OCI-LY7 (cell line): Measurements from ENCODE around the gene SCNN1B. TPM values are rescaled to one million over a fixed set of nuclear protein-coding genes. Genes with fewer than 3 reads are reported as not detected.
A peak's percentile ranks its signal among the peaks of the same experiment; 100 is the strongest.
"Not testable (repeated sequence)": the region's sequence is repeated elsewhere in the genome, so short reads cannot be mapped to it uniquely, and the experiment has no call there.

Experiments used
- BruUV-seq: library from RNA; stranded (reverse); fragments of 400-500 nt; replicated peaks from 2 replicates; lab custom pipeline; 2021; lab: Mats Ljungman, UMichigan
- CTCF ChIA-PET: fragments of 300-600 bp; sonication (Branson Sonifier 250); formaldehyde crosslinking; loops from one replicate; lab custom pipeline; 2022; ENCODE audit warnings: antibody characterized with exemption; ENCODE audit not compliant: unreplicated experiment; lab: Charles Lee
- POLR2A ChIA-PET: fragments of 300-600 bp; sonication (Branson Sonifier 250); formaldehyde crosslinking; loops from one replicate; lab custom pipeline; 2022; ENCODE audit warnings: antibody characterized with exemption; lab: Charles Lee
- DNase-seq: peaks from one replicate; pipeline ENCODE4 v3.0.0-alpha.2; 2015; ENCODE audit warnings: low spot score
- H2AFZ ChIP-seq: fragments of 200-600 bp; sonication (generic), shearing (Covaris generic); 2 replicates; pipeline ENCODE4 v1.6.1; 2014; ENCODE audit warnings: mild to moderate bottlenecking, antibody characterized with exemption, low read length, moderate library complexity
- H3K27ac ChIP-seq: fragments of 200-600 bp; sonication (generic); 2 replicates; pipeline ENCODE4 v1.5.1; 2014; ENCODE audit warnings: mixed run types, low read depth, mild to moderate bottlenecking, moderate library complexity, low read length, inconsistent platforms; ENCODE audit not compliant: poor library complexity, severe bottlenecking
- H3K36me3 ChIP-seq: fragments of 200-600 bp; sonication (generic); 2 replicates; pipeline ENCODE4 v1.6.1; 2014; ENCODE audit warnings: mild to moderate bottlenecking, antibody characterized with exemption, low read length, moderate library complexity, mixed read lengths; ENCODE audit not compliant: insufficient read depth
- H3K4me1 ChIP-seq: fragments of 200-600 bp; sonication (generic); 2 replicates; pipeline ENCODE4 v1.5.1; 2014; ENCODE audit warnings: mild to moderate bottlenecking, low read length; ENCODE audit not compliant: insufficient read depth, poor library complexity, severe bottlenecking
- H3K4me2 ChIP-seq: fragments of 200-600 bp; sonication (generic); 2 replicates; pipeline ENCODE4 v1.6.1; 2014; ENCODE audit warnings: mild to moderate bottlenecking, low read length
- H3K4me3 ChIP-seq: fragments of 200-600 bp; sonication (generic); 2 replicates; pipeline ENCODE4 v1.5.1; 2014; ENCODE audit warnings: mild to moderate bottlenecking, low read depth, low read length; ENCODE audit not compliant: poor library complexity, severe bottlenecking
- H3K79me2 ChIP-seq: fragments of 200-600 bp; sonication (generic); 2 replicates; pipeline ENCODE4 v1.6.1; 2016; ENCODE audit warnings: low read depth, mild to moderate bottlenecking, low read length, moderate library complexity, mixed read lengths; ENCODE audit not compliant: insufficient read depth
- H3K9me2 ChIP-seq: fragments of 200-600 bp; sonication (generic); 2 replicates; pipeline ENCODE4 v1.6.1; 2016; ENCODE audit warnings: mild to moderate bottlenecking, low read length, mixed read lengths; ENCODE audit not compliant: insufficient read depth
- H3K9me3 ChIP-seq: fragments of 200-600 bp; sonication (generic); 2 replicates; pipeline ENCODE4 v1.6.1; 2014; ENCODE audit warnings: mild to moderate bottlenecking, mixed run types, low read length, mixed read lengths
- H4K20me1 ChIP-seq: fragments of 200-600 bp; sonication (generic); 2 replicates; pipeline ENCODE4 v1.6.1; 2014; ENCODE audit warnings: mild to moderate bottlenecking, antibody characterized with exemption, low read length, moderate library complexity, mixed read lengths; ENCODE audit not compliant: insufficient read depth
- CTCF ChIP-seq: fragments of 200-600 bp; sonication (generic); conservative IDR thresholded peaks from 2 replicates; pipeline ENCODE4 v1.5.1; 2014; ENCODE audit warnings: mild to moderate bottlenecking, antibody characterized with exemption, low read length, moderate library complexity, mixed read lengths
- EZH2phosphoT487 ChIP-seq: fragments of 200-600 bp; sonication (generic); IDR thresholded peaks from 2 replicates; pipeline ENCODE4 v1.6.1; 2018; ENCODE audit warnings: low read depth, borderline replicate concordance, mild to moderate bottlenecking, mixed run types, antibody characterized with exemption, low read length, moderate library complexity, mixed read lengths
- intact Hi-C: fragments of 100-400 bp; cut with micrococcal nuclease; formaldehyde crosslinking; loops from one replicate; pipeline ENCODE4 v1.10.0; 2022; ENCODE audit not compliant: unreplicated experiment
- total RNA-seq, 2 experiments: library from RNA; depleted of rRNA in 1 of 2; stranded (reverse); fragments of >200 nt in 1 of 2; shearing (Covaris generic) in 1 of 2; gene quantifications; 2 replicates each; pipeline ENCODE4 v1.2.3, GENCODE V29; 2014 to 2022

The SCNN1B gene
- total RNA-seq, 2 experiments from 2014 or later: 0.23 TPM; not detected in 1

- Histone ChIP-seq H3K4me1 (peaks cover 12% of the 10 kb centered on the region), H3K27ac (no peak overlapping the region), H3K4me3 (no peak overlapping the region), H3K4me2 (0 out of 2 replicates have a peak overlapping the region, but pooled peaks have one; percentile 10), H2AFZ (no peak overlapping the region), H3K36me3 (peaks cover 20% of the 10 kb centered on the region; the same call in 1 of the 2 replicates), H4K20me1 (no peaks in the 10 kb centered on the region), H3K9me2 (no peaks in the 10 kb centered on the region), H3K79me2 (no peaks in the 10 kb centered on the region), H3K9me3 (no peaks in the 10 kb centered on the region)
- intact Hi-C loops: no loop called here
- CTCF ChIA-PET: no interaction called here
- POLR2A ChIA-PET: interaction anchor here (0.5 to 0.6 kb wide), 3 partner anchors 225 to 1395 kb away, joined by 3 to 7 read pairs (median 3); no protein-coding TSS in a partner anchor
- no peak for DNase-seq
- BruUV-seq: no TSS peak
- TF ChIP-seq EZH2phosphoT487 (no peak), CTCF (no peak)
Measured at GRCh38 chr16:23397464-23397863, 95.4 kb downstream of the SCNN1B start.

- CTCF ChIA-PET: no interaction called here
- TF ChIP-seq CTCF: no peak
- TF ChIP-seq EZH2phosphoT487: no peak
- POLR2A ChIA-PET: no interaction called here
- Histone ChIP-seq H2AFZ (no peak overlapping the region), H3K4me3 (no peak overlapping the region), H3K36me3 (peaks cover 29% of the 10 kb centered on the region), H3K4me2 (no peak overlapping the region), H3K9me3 (no peaks in the 10 kb centered on the region), H4K20me1 (no peaks in the 10 kb centered on the region), H3K79me2 (no peaks in the 10 kb centered on the region), H3K27ac (no peak overlapping the region), H3K9me2 (no peaks in the 10 kb centered on the region), H3K4me1 (peaks cover 12% of the 10 kb centered on the region)
- intact Hi-C loops: no loop called here
- BruUV-seq: no TSS peak
- no peak for DNase-seq
Measured at GRCh38 chr16:23398987-23399805, 97.1 kb downstream of the SCNN1B start.

- peaks cover 12% of the 10 kb centered on the region for H3K4me1 ChIP-seq
- H3K9me2 ChIP-seq, H3K27ac ChIP-seq, H2AFZ ChIP-seq, CTCF ChIA-PET, H3K4me3 ChIP-seq, POLR2A ChIA-PET, H3K9me3 ChIP-seq, H3K79me2 ChIP-seq, intact Hi-C loops, DNase-seq, H4K20me1 ChIP-seq, BruUV-seq, H3K4me2 ChIP-seq: not testable (repeated sequence)
- H3K36me3 ChIP-seq: peaks cover 37% of the 10 kb centered on the region
Measured at GRCh38 chr16:23400447-23400846, 98.3 kb downstream of the SCNN1B start.
